Mesenchymal stem cell (in vitro differentiated cells and primary cell): ENCODE results near the gene AFAP1L2.

ENCODE experiments used
- DNase-seq: peaks from one replicate; pipeline ENCODE4 v3.0.0-alpha.2; 2013
- H2AFZ ChIP-seq: one replicate; pipeline ENCODE4 v1.6.1; 2013; ENCODE audit warnings: low read depth, mild to moderate bottlenecking, control low read depth, inconsistent platforms, low read length, moderate library complexity
- H2AK5ac ChIP-seq: 2 replicates; pipeline ENCODE4 v1.6.1; 2013; ENCODE audit warnings: low read length, moderate library complexity, mild to moderate bottlenecking, inconsistent platforms; ENCODE audit not compliant: severe bottlenecking
- H2BK120ac ChIP-seq: one replicate; pipeline ENCODE4 v1.6.1; 2013; ENCODE audit warnings: low read depth, mild to moderate bottlenecking, inconsistent platforms, low read length, moderate library complexity
- H2BK12ac ChIP-seq, 2 experiments: one replicate each; pipeline ENCODE4 v1.6.1; 2013; ENCODE audit warnings: inconsistent platforms in 2 of 2, low read length in 2 of 2, mild to moderate bottlenecking in 2 of 2, moderate library complexity in 2 of 2, control low read depth in 1 of 2
- H2BK15ac ChIP-seq: one replicate; pipeline ENCODE4 v1.6.1; 2013; ENCODE audit warnings: mild to moderate bottlenecking, low read depth, inconsistent platforms; ENCODE audit not compliant: poor library complexity, severe bottlenecking
- H2BK5ac ChIP-seq: 2 replicates; pipeline ENCODE4 v1.6.1; 2013; ENCODE audit warnings: low read depth, mild to moderate bottlenecking, low read length, control low read depth, inconsistent platforms; ENCODE audit not compliant: poor library complexity, severe bottlenecking
- H3K14ac ChIP-seq, 2 experiments: one replicate each; pipeline ENCODE4 v1.6.1; 2013; ENCODE audit warnings: inconsistent platforms in 2 of 2, low read length in 2 of 2, control low read depth in 1 of 2, mild to moderate bottlenecking in 1 of 2, moderate library complexity in 1 of 2
- H3K18ac ChIP-seq, 2 experiments: one replicate each; pipeline ENCODE4 v1.6.1; 2013; ENCODE audit warnings: inconsistent platforms in 2 of 2, low read length in 2 of 2, control low read depth in 1 of 2, low read depth in 1 of 2, mild to moderate bottlenecking in 1 of 2
- H3K23ac ChIP-seq, 2 experiments: one replicate each; pipeline ENCODE4 v1.6.1; 2013; ENCODE audit warnings: inconsistent platforms in 2 of 2, low read length in 2 of 2, mild to moderate bottlenecking in 2 of 2, moderate library complexity in 2 of 2, control low read depth in 1 of 2
- H3K27ac ChIP-seq: 2 replicates; pipeline ENCODE4 v1.5.1; 2013; ENCODE audit warnings: mild to moderate bottlenecking, moderate library complexity, low read length, control low read depth, inconsistent platforms; ENCODE audit not compliant: poor library complexity, severe bottlenecking
- H3K27me3 ChIP-seq, 2 experiments: 2 replicates each; pipeline versions ENCODE4 v1.6.1 to v1.7.0; 2013; ENCODE audit warnings: low read length in 2 of 2, mild to moderate bottlenecking in 2 of 2, moderate library complexity in 2 of 2, control low read depth in 1 of 2, inconsistent platforms in 1 of 2; ENCODE audit not compliant: control insufficient read depth in 1 of 2, insufficient read depth in 1 of 2
- H3K36me3 ChIP-seq, 2 experiments: 2 replicates each; pipeline versions ENCODE4 v1.6.1 to v1.7.0; 2013; ENCODE audit warnings: low read length in 2 of 2, control low read depth in 1 of 2, inconsistent platforms in 1 of 2, low read depth in 1 of 2, mild to moderate bottlenecking in 1 of 2; ENCODE audit not compliant: insufficient read depth in 2 of 2, control insufficient read depth in 1 of 2
- H3K4ac ChIP-seq, 2 experiments: one replicate each; pipeline ENCODE4 v1.6.1; 2013; ENCODE audit warnings: inconsistent platforms in 2 of 2, low read length in 2 of 2, mild to moderate bottlenecking in 2 of 2, moderate library complexity in 2 of 2, control low read depth in 1 of 2, low read depth in 1 of 2
- H3K4me1 ChIP-seq: 2 replicates; pipeline ENCODE4 v1.6.1; 2013; ENCODE audit warnings: low read depth, low read length, control low read depth; ENCODE audit not compliant: control insufficient read depth, insufficient read depth
- H3K4me2 ChIP-seq: 2 replicates; pipeline ENCODE4 v1.6.1; 2013; ENCODE audit warnings: low read length, mild to moderate bottlenecking, inconsistent platforms; ENCODE audit not compliant: poor library complexity, severe bottlenecking
- H3K4me3 ChIP-seq, 2 experiments: 2 replicates each; pipeline versions ENCODE4 v1.5.1 to v1.7.0; 2013; ENCODE audit warnings: low read length in 2 of 2, mild to moderate bottlenecking in 2 of 2, control low read depth in 1 of 2, low read depth in 1 of 2; ENCODE audit not compliant: insufficient read depth in 1 of 2
- H3K79me1 ChIP-seq: replicated peaks from 2 replicates; pipeline ENCODE4 v1.6.1; 2013; ENCODE audit warnings: mild to moderate bottlenecking, control low read depth, low read length, inconsistent platforms; ENCODE audit not compliant: poor library complexity, severe bottlenecking
- H3K9ac ChIP-seq: 2 replicates; pipeline ENCODE4 v1.7.0; 2013; ENCODE audit warnings: mild to moderate bottlenecking, low read length, moderate library complexity
- H3K9me3 ChIP-seq: 2 replicates; pipeline ENCODE4 v1.7.0; 2013; ENCODE audit warnings: mild to moderate bottlenecking, low read length; ENCODE audit not compliant: control insufficient read depth
- H4K8ac ChIP-seq: one replicate; pipeline ENCODE4 v1.6.1; 2013; ENCODE audit warnings: inconsistent platforms, mild to moderate bottlenecking, low read length, moderate library complexity
- H4K91ac ChIP-seq: one replicate; pipeline ENCODE4 v1.6.1; 2013; ENCODE audit warnings: mild to moderate bottlenecking, low read length, inconsistent platforms
- WGBS: methylation state at CpG from one replicate; pipeline ENCODE4 v1.1.7; 2013; ENCODE audit warnings: mixed read lengths; 5-methylcytosine and 5-hydroxymethylcytosine counted together

Gene AFAP1L2

DNA sequence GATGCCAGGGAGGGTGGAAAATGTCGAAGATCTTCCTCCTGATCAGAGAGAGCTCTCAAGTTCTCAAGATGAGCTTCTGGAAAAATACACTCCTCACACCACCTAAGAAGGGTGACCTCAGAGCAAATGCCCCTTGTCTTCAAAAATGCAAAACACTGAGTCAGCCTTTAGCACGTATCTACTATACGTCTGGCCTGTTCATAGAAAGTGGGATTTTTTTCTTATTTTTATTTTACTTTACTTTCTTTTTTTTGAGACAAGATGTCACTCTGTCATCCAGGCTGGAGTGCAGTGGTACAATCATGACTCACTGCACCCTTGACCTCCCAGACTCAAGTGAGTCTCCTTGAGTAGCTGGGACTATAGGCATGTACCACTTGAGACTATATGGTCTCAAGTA, 57.1 kb downstream of the AFAP1L2 start:
- Histone ChIP-seq H2BK12ac (peak overlapping the region; percentile 33 to 81), H2AK5ac (peak overlapping the region; percentile 56), H4K8ac (no peak overlapping the region), H3K4ac (peak overlapping the region in 1 of 2 experiments; percentile 28), H3K4me1 (peaks cover 20% of the 10 kb centered on the region), H3K18ac (peak overlapping the region; percentile 73 to 81), H2BK15ac (peak overlapping the region; percentile 78), H4K91ac (peak overlapping the region; percentile 40), H3K79me1 (no peaks in the 10 kb centered on the region), H2AFZ (no peak overlapping the region), H3K9me3 (no peaks in the 10 kb centered on the region), H3K4me2 (no peak overlapping the region), H3K27ac (peak overlapping the region; percentile 31), H3K36me3 (no peaks in the 10 kb centered on the region), H3K4me3 (no peak overlapping the region), H3K27me3 (peaks cover 0 to 22% of the 10 kb centered on the region in 2 experiments), H3K14ac (no peak overlapping the region), H3K9ac (no peak overlapping the region), H2BK5ac (no peak overlapping the region), H2BK120ac (peak overlapping the region; percentile 42), H3K23ac (no peak overlapping the region)
- WGBS, result 14% methylated on average over 1 of the region's 3 CpGs
- DNase-seq, result peak; percentile 86

DNA sequence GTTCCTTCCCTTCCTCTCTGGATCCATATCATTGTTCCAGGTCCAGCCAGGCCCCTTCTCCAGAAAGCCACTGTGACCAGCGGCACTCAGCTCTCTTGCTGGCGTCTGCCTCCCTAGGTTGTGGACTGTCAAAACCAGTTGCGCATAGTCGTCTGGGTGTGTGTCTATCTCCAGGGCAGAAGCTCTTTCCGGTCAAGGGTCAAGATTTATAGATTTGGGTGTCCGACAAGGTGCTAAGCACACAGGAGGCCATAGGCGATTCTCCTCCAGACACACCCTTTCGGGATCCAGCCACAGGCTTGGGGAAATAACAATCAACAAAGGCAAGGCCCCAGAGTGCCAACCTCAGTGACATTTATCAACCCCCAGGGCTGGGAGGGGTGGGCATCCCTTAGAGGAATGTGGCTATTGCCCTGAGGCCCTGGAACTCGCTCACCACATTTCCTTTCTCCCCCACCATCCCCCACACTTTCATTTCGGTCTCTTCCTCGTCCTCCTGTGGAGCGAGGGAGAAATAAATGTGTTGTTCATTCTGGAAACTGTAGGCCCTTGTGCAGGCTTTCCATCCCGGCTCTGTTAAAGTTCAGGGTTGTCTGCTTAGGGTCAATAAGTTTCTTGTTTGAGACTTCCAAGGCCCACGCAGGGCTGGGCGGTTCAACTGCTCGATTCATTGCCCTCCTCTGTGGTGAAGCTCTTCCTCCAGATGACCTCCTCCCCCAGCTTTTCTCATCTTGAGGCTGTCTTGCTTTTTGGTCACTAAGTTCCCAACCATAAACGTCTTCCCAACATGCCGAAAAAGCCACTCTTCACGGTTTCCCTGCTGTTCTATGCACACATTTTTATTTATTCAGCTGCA, 57.9 kb downstream of the AFAP1L2 start:
- no peak overlapping the region for H2AFZ ChIP-seq
- peak overlapping the region; percentile 50 for H3K27ac ChIP-seq
- peak overlapping the region; percentile 25 for H2AK5ac ChIP-seq
- no peak overlapping the region for H2BK5ac ChIP-seq
- H2BK120ac ChIP-seq, result peak overlapping the region; percentile 42
- DNase-seq, result peak; percentile 56
- peaks cover 0 to 27% of the 10 kb centered on the region in 2 experiments for H3K27me3 ChIP-seq
- H3K4me1 ChIP-seq, result peaks cover 20% of the 10 kb centered on the region
- H3K4me3 ChIP-seq, result no peak overlapping the region
- WGBS, result 61% methylated on average over 18 of the region's 19 CpGs
- no peak overlapping the region for H3K4me2 ChIP-seq
- H3K9ac ChIP-seq, result no peak overlapping the region
- H2BK15ac ChIP-seq, result peak overlapping the region; percentile 37
- H4K8ac ChIP-seq, result peak overlapping the region; percentile 83
- peak overlapping the region; percentile 73 to 81 for H3K18ac ChIP-seq
- no peaks in the 10 kb centered on the region for H3K79me1 ChIP-seq
- H3K36me3 ChIP-seq, result no peaks in the 10 kb centered on the region
- peak overlapping the region; percentile 84 to 85 for H2BK12ac ChIP-seq
- peak overlapping the region; percentile 96 for H4K91ac ChIP-seq
- H3K4ac ChIP-seq, result peak overlapping the region; percentile 45 to 76
- H3K9me3 ChIP-seq, result no peaks in the 10 kb centered on the region
- H3K23ac ChIP-seq, result no peak overlapping the region
- no peak overlapping the region for H3K14ac ChIP-seq

DNA sequence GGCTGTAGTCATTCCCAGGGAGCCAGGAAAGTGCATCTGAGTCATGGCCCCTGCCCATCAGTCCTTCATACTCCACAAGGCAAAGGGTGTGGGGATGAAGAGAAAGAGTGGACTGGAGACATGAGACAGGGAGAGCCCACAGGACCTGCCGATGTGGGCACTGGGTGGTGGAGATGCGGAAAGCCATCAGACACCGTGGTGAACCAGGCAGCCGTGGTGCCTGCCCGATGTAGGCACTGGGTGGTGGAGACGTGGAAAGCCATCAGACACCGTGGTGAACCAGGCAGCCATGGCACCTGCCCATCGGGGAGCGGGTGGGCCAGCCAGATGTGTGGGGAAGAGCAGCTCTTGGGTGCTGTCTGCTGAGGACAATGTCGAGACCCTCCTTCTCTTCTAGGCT, 58.6 kb downstream of the AFAP1L2 start:
- Histone ChIP-seq H4K91ac (peak overlapping the region; percentile 96), H3K14ac (peak overlapping the region in 1 of 2 experiments; percentile 76), H3K4me3 (no peak overlapping the region), H2BK12ac (peak overlapping the region; percentile 84 to 85), H3K79me1 (no peaks in the 10 kb centered on the region), H4K8ac (peak overlapping the region; percentile 83), H2BK5ac (no peak overlapping the region), H3K4ac (peak overlapping the region; percentile 45 to 76), H3K4me1 (peaks cover 17% of the 10 kb centered on the region), H2AK5ac (peak overlapping the region; percentile 25), H3K36me3 (no peaks in the 10 kb centered on the region), H2BK15ac (peak overlapping the region; percentile 37), H3K27me3 (peaks cover 0 to 21% of the 10 kb centered on the region in 2 experiments), H3K4me2 (no peak overlapping the region), H2BK120ac (peak overlapping the region; percentile 2), H3K27ac (no peak overlapping the region), H3K18ac (peak overlapping the region; percentile 72 to 73), H3K23ac (no peak overlapping the region), H3K9ac (no peak overlapping the region), H3K9me3 (no peaks in the 10 kb centered on the region), H2AFZ (no peak overlapping the region)
- WGBS, result over 99% methylated on average over 10 of the region's 10 CpGs
- DNase-seq, result no peak
